Activated CD4-positive, alpha-beta T cell treated with anti-CD3 and anti-CD28 coated beads, Interleukin-2, amount 10 ng/mL, durations not matched to agents 24 days and 14 days (primary cell): Measurements from ENCODE around the gene RFX2. TPM values are rescaled to one million over a fixed set of nuclear protein-coding genes. Genes with fewer than 3 reads are reported as not detected.
A peak's percentile ranks its signal among the peaks of the same experiment; 100 is the strongest.

ENCODE experiments used
- DNase-seq: peaks from one replicate; pipeline ENCODE4 v3.0.0; 2022
- H3K27ac Mint-ChIP-seq: one replicate; pipeline ENCODE4 v1.8.0; 2022; ENCODE audit warnings: mild to moderate bottlenecking, mixed read lengths
- H3K27me3 Mint-ChIP-seq: one replicate; pipeline ENCODE4 v1.8.0; 2022; ENCODE audit warnings: mixed read lengths
- H3K36me3 Mint-ChIP-seq: one replicate; pipeline ENCODE4 v1.8.0; 2022; ENCODE audit warnings: low read depth, mild to moderate bottlenecking, mixed read lengths
- H3K4me1 Mint-ChIP-seq: one replicate; pipeline ENCODE4 v1.8.0; 2021; ENCODE audit warnings: mixed read lengths
- H3K4me3 Mint-ChIP-seq: one replicate; pipeline ENCODE4 v1.8.0; 2022; ENCODE audit warnings: mild to moderate bottlenecking, moderate library complexity, mixed read lengths
- H3K9me3 Mint-ChIP-seq: one replicate; pipeline ENCODE4 v1.8.0; 2021; ENCODE audit warnings: mixed read lengths
- intact Hi-C: fragments of 100-400 bp; cut with micrococcal nuclease; formaldehyde crosslinking; loops from one replicate; pipeline ENCODE4 v1.15.1; 2023
- total RNA-seq: library from RNA; stranded (reverse); gene quantifications from 2 replicates; pipeline ENCODE4 v1.2.3, GENCODE V29; 2022

The RFX2 gene
- total RNA-seq, 1 donor from 2014 or later, result 10.5 TPM

DNA sequence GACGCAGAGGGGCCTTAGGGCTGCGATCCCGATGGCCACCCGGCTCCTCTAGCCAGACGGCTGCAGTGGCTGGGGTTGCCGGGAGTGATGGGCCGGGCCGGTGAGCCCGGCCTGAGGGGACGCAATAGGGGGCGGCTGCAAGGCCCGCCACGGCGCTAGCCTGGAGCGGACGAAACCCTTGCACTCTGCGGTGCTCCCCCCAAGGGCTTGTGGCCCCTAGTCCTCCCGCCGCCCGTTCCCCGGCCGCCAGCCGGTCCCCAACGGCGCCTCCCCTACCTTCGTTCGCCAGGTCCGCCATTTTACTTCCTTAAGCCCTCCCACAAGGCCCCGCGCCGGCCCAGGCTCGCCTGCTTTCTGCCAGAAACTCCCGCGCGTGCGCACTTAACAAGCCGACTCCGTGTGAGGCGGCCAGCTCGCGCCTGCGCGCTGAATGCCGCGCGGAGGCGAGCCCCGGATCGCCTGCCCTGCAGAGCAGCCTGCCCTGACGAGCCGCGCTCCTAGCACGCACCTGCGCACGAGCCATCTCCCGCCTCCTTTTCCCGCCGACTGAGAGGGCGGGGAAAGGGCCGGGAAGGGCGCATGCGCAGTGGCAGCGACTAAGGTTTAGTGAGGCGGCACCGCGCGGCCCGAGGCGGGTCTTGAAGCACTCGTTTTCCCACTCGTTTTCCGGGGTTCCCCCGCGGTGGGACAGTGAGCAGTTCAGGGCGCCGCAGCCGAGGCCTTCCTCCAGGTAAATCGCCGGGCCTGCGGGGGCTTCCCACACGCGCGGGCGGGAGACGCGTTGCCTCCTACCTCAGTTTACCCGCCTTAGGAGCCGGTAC, 132.3 kb downstream of the RFX2 start, which contains the start of gene RANBP3:
TSS of gene RANBP3 (minus strand) at position 356 of the 821 bp plus-strand sequence. CDS start at position 298, 58 bp downstream.
- peak within 1 kb of the TSS; percentile 93 for H3K27ac Mint-ChIP-seq
- H3K27me3 Mint-ChIP-seq, result no peaks in the 10 kb centered on the region
- no peaks in the 10 kb centered on the region for H3K9me3 Mint-ChIP-seq
- H3K4me3 Mint-ChIP-seq, result peak within 1 kb of the TSS; percentile 94
- H3K36me3 Mint-ChIP-seq, result peaks cover 30% of the 10 kb centered on the region
- peak; percentile 100 for DNase-seq
- H3K4me1 Mint-ChIP-seq, result peaks cover 55% of the 10 kb centered on the region
- intact Hi-C loops, result loop anchor here (1.0 to 5.0 kb wide), 5 partner anchors 10 to 176 kb away; partner anchors contain the start of genes RFX2 and VMAC

DNA sequence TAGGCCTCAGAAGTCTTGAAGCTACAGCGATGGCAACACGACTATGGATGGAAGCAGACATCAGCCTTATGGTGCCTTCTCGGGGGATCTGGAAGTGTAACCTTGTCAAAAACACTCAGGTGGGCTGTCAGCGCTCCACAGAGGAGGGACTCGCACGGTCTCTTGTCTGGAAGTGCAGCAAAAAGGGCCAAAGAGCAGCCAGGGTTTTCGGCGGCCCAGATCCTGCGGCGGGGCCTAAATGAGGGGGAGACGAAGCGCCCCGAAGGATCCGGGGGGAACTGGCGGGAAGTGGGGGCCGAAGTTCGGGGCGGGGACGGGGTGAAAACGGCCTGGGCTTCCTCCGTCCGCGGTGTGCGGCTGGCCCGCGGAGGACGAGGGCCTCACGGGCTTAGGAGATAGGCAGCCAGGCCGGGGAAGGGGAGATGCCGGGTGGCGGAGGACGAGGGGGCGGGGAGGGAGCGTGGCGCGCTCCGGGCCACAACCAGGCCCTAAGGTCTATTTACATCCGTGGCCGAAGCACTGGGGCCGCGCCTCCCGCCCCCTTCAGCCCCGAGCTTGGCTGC, 133.0 kb downstream of the RFX2 start:
- intact Hi-C loops, result loop anchor here (5.0 kb wide), 1 partner anchor 175 kb away; no protein-coding TSS in a partner anchor
- H3K36me3 Mint-ChIP-seq, result peaks cover 33% of the 10 kb centered on the region
- H3K27me3 Mint-ChIP-seq, result no peaks in the 10 kb centered on the region
- no peaks in the 10 kb centered on the region for H3K9me3 Mint-ChIP-seq
- H3K4me3 Mint-ChIP-seq, result peak overlapping the region; percentile 94
- peak overlapping the region; percentile 90 for H3K27ac Mint-ChIP-seq
- no peak for DNase-seq
- H3K4me1 Mint-ChIP-seq, result peaks cover 55% of the 10 kb centered on the region

DNA sequence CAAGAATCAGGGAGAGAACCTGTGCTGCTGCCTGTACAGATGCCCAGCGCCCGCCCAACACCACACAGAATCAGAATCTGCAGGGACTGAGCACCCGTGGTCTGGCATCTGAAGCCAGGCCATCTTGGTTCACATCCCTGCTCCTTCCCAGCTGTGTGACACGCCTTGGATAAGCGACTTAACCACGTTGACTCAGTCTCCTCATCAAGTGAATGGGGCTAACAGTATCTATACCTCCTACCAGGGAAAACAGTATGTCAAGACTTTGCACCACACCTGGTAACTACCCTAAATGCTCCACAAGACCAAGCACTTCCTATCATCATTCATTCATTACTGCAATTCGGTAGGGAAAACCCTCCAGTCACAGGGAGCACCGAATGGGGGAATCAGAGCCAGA, 133.5 kb downstream of the RFX2 start:
- H3K36me3 Mint-ChIP-seq, result peaks cover 33% of the 10 kb centered on the region
- peak overlapping the region; percentile 90 for H3K27ac Mint-ChIP-seq
- intact Hi-C loops, result loop anchor here (5.0 kb wide), 1 partner anchor 174 kb away; no protein-coding TSS in a partner anchor
- peaks cover 58% of the 10 kb centered on the region for H3K4me1 Mint-ChIP-seq
- no peaks in the 10 kb centered on the region for H3K27me3 Mint-ChIP-seq
- no peaks in the 10 kb centered on the region for H3K9me3 Mint-ChIP-seq
- no peak for DNase-seq
- peak overlapping the region; percentile 94 for H3K4me3 Mint-ChIP-seq

DNA sequence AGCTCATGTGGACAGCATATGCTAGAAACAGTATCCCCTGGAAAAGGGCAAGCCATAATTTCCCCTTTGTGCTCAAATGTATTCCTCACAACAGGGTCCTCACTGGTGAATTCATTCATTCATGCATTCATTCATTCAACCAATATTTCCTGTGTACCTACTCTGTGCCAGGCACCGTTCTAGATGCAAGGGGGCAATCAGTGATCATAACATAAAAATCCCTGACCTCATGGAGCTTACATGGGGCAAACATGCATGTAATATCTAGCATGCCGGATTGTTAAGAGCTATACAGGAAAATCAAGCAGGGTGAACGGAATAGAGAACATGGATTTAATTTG, 134.9 kb downstream of the RFX2 start:
- intact Hi-C loops, result loop anchor here (5.0 kb wide), 1 partner anchor 173 kb away; no protein-coding TSS in a partner anchor
- no peak for DNase-seq
- Mint-ChIP-seq H3K27ac (peak overlapping the region; percentile 70), H3K36me3 (peaks cover 34% of the 10 kb centered on the region), H3K27me3 (no peaks in the 10 kb centered on the region), H3K9me3 (no peaks in the 10 kb centered on the region), H3K4me3 (peak overlapping the region; percentile 94), H3K4me1 (peaks cover 63% of the 10 kb centered on the region)

DNA sequence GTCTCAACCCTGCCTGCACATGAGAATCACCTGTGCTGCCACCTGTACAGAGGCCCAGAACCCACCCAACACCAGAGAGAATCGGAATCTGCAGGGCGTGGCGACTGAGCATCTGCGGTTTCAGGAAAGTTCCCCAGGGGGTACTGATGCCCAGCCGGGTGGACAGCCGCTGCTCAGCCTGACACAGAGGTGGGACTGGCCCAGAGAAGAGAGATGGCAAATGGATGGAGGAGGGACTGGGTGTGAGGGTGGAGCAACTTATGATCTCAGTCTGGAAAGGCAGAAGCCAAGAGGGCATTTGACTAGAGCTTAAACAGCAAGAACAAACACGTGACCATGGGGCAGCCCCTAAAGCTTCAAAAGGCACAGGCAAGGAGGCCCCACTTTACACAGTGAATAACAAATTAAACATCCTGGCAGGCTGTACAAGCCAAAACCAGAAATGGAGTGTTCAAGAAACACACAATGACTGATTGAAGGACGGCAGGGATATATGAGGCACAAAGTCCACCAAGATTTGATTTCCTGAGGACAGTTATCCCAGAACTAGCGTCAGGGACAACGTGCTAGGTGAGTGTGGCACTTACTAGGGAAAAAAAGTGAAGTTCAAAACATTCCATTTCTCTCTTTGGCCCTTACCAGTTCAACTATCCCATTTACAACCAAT, 135.4 kb downstream of the RFX2 start:
- peak overlapping the region; percentile 70 for H3K27ac Mint-ChIP-seq
- H3K36me3 Mint-ChIP-seq, result peaks cover 34% of the 10 kb centered on the region
- DNase-seq, result no peak
- H3K4me1 Mint-ChIP-seq, result peaks cover 58% of the 10 kb centered on the region
- intact Hi-C loops, result loop anchor here (5.0 kb wide), 1 partner anchor 173 kb away; no protein-coding TSS in a partner anchor
- no peaks in the 10 kb centered on the region for H3K27me3 Mint-ChIP-seq
- H3K4me3 Mint-ChIP-seq, result peak overlapping the region; percentile 94
- no peaks in the 10 kb centered on the region for H3K9me3 Mint-ChIP-seq

DNA sequence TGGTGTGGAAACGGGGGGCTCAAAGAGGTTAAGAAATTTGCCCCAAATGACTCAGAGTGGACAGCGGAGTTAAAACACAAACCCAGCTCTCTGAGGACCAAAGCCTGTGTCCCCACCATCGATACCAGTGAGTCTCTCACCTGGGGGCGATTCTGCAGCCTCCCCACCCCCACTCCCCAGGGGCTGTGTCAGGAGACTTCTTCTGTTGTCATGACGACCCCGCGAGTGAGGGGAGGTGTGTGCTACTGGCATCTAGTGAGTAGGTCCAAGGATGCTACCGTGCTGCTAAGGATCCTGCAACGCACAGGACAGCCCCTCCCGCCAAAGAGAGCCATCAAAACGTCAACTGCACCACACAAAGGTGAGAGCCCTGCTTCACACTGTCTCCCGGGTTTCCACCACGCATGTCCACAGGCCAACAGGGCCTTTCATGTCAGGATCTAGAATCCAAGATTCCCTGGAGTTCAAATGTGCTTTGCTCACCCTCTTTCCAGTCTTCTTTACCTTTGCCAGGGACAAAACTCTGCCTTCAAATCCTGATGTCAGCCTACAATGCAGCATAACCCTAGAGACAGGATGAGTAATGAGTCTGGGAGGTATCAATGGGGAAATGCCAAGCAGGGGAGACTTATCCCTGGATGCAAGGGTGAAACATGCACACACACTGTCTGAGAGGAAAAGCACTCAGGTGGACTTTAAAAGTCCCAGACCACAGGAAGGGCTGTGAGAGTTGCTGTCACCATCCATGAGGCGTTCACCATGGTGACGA, 136.2 kb downstream of the RFX2 start:
- Mint-ChIP-seq H3K4me1 (peaks cover 53% of the 10 kb centered on the region), H3K27ac (peak overlapping the region; percentile 70), H3K36me3 (peaks cover 31% of the 10 kb centered on the region), H3K4me3 (peak overlapping the region; percentile 94), H3K9me3 (no peaks in the 10 kb centered on the region), H3K27me3 (no peaks in the 10 kb centered on the region)
- intact Hi-C loops, result no loop called here
- no peak for DNase-seq

DNA sequence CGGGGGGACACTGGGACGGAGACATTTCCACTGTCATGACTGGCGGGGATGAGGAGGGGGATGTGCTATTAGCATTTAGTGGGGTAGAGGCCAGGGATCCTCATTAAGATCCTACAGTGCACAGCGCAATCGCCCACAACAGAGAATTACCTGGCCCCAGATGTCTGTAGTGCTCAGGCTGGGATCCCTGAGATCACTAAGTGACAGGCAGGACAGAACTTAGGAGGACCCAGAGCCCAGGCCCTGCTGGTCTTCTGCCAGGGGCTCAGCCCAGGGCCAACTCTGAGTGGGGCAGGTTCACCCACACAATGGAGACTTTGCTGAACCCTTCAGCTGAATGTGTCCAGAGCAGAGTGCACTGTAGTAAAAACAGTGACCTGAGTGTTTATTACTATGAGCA, 136.9 kb downstream of the RFX2 start:
- peaks cover 31% of the 10 kb centered on the region for H3K36me3 Mint-ChIP-seq

DNA sequence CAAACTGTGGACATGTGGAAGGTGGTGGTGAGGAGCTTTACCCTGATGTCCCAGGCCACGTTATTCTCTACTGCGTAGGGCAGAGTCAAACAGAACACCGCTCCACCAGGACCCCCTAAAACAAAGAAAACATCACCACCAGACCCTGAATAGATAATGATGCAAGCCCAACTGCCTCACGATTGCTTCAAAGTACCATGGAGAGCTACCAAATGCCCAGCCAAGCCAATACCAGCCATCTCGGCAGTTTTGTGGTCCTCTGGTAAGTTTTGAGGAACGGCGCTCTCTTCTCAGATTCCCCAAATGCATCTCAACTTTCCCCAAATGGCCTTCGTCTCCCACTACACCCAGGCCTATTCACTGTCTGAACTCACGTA, 138.0 kb downstream of the RFX2 start:
- Mint-ChIP-seq H3K9me3 (no peaks in the 10 kb centered on the region), H3K4me1 (peaks cover 59% of the 10 kb centered on the region), H3K36me3 (peaks cover 31% of the 10 kb centered on the region), H3K27me3 (no peaks in the 10 kb centered on the region), H3K27ac (peak overlapping the region; percentile 22), H3K4me3 (no peak overlapping the region)
- no peak for DNase-seq
- intact Hi-C loops, result no loop called here

More for the DNA sequence above, 136.9 kb downstream of the RFX2 start:
- peaks cover 54% of the 10 kb centered on the region for H3K4me1 Mint-ChIP-seq
- H3K27me3 Mint-ChIP-seq, result no peaks in the 10 kb centered on the region
- intact Hi-C loops, result no loop called here
- no peak overlapping the region for H3K27ac Mint-ChIP-seq
- DNase-seq, result no peak
- H3K4me3 Mint-ChIP-seq, result no peak overlapping the region
- no peaks in the 10 kb centered on the region for H3K9me3 Mint-ChIP-seq

DNA sequence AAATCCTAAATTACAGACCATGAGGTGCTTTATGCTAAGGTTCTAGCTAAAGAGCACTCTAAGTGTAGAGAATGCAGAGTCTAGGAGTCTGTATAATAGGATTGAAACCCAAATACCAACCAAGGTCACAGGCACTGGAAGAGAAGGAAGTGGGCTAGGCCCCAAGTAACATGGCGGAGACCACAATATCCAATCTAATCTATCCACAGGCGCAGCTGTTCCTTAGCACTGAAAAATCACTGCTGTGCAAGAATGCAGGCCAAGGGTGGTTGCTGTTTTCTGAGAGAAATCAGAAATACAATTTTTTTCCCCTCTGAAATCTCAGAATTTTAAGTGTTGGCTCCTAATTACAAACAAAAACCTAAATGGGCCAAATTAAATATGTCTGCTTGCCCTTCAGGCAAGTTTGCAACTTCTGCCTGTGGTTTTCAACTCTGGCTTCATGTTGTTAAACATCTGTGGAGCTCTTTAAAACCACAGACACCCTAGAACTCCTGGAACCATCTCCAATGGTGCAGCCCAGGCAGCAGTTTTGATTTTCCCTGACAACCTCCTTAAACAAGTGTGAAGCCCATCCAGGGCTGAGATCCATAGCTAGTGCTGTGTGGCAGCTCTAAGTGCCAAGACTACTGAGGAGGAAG, 138.5 kb downstream of the RFX2 start:
- no peaks in the 10 kb centered on the region for H3K27me3 Mint-ChIP-seq
- DNase-seq, result no peak
- no peak overlapping the region for H3K4me3 Mint-ChIP-seq
- intact Hi-C loops, result no loop called here
- H3K9me3 Mint-ChIP-seq, result no peaks in the 10 kb centered on the region
- peaks cover 26% of the 10 kb centered on the region for H3K36me3 Mint-ChIP-seq
- peak overlapping the region; percentile 22 for H3K27ac Mint-ChIP-seq
- peaks cover 58% of the 10 kb centered on the region for H3K4me1 Mint-ChIP-seq

DNA sequence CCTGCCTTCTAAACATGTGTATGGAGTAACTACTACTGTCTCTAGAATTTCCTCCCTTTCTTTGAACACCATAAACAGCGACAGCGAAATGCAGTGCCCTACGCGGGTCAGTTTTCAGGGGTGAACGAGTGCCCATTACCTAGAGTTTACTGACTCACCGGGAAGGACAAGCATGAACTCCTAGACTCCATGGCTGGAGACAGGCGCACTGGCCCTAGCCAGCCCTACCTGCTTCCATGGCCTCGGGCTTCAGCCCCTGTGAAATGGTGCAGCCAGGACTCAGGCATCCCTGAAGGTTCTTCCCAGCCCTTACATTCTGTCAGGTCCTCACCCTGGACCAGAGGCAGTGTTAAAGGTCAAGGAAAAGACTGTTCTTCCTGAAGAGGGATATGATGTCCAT, 140.8 kb downstream of the RFX2 start:
- H3K9me3 Mint-ChIP-seq, result no peaks in the 10 kb centered on the region
- no peaks in the 10 kb centered on the region for H3K27me3 Mint-ChIP-seq
- no peak overlapping the region for H3K27ac Mint-ChIP-seq
- peaks cover 49% of the 10 kb centered on the region for H3K4me1 Mint-ChIP-seq
- H3K36me3 Mint-ChIP-seq, result peaks cover 18% of the 10 kb centered on the region
- intact Hi-C loops, result loop anchor here (10.0 kb wide), 1 partner anchor 145 kb away; no protein-coding TSS in a partner anchor
- H3K4me3 Mint-ChIP-seq, result no peak overlapping the region
- no peak for DNase-seq

DNA sequence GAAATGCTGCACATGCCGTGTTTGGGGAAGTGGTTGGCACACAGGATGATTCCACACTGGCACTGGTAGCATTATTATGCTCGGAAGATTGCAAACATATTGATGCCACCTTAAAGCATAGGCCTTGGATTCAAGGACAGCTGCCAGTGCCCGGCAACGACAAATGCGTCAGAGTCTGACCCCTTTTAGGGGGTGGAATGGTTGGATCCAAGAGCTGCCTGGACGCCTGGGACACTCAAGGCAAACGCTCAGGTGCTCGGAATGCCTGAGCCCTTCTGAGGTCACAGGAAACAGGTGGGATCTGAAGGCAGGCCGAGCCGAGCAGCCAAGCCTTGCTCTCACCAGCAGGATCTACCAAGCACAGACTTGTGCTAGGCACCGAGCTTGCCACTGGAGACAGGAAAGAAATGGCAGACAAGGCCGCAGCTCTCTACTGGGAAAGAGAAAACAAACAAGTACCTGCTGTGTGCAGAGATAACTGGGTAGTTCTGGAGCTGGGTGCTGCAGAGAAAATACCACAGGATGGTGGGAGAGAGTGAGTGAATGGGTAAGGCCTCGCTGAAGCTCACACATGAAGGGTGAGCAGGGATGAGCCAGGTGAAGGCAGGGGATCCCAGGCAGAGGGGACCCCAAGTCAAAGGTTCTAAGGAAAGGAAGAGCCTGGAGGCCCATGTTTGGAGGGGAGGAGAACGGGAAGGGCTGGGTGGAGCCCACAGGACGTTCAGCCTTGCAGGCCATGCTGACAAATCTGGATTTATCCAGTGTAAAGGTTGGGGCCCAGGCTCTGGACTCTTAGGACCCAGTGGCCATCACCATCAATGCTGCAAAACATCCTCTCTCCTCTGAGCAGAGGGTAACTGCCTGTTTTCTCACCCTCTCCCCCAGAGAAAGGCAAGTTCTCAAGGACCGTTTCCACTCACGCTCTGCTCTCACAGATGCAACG, 141.6 kb downstream of the RFX2 start:
- intact Hi-C loops, result loop anchor here (1.0 to 10.0 kb wide), 2 partner anchors 10 to 144 kb away; partner anchors contain the start of gene RANBP3
- Mint-ChIP-seq H3K27me3 (no peaks in the 10 kb centered on the region), H3K4me3 (no peak overlapping the region), H3K27ac (peak overlapping the region; percentile 78), H3K36me3 (peaks cover 20% of the 10 kb centered on the region), H3K4me1 (peaks cover 49% of the 10 kb centered on the region), H3K9me3 (no peaks in the 10 kb centered on the region)
- no peak for DNase-seq

DNA sequence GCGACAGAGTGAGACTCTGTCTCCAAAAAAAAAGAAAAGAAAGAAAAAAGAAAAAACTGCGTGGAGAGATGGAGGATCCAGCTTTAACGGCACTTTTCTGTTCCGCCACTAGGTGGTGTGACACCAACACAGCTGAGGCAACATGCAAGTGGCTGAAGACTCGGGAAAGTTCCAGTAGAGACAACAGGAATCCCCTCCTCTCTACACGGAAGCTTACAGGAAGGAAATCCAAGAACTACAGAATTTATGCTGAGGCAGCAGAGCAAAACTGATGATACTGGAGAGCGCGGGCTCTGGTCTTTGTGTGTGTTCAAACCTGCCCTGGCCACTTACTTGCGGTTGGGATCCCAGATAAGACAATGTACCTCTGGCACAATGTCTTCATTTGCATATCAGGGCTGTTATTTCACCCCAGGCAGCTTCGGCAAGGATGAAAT, 142.3 kb downstream of the RFX2 start:
- H3K9me3 Mint-ChIP-seq, result no peaks in the 10 kb centered on the region
- peak; percentile 89 for DNase-seq
- H3K36me3 Mint-ChIP-seq, result peaks cover 20% of the 10 kb centered on the region
- peak overlapping the region; percentile 78 for H3K27ac Mint-ChIP-seq
- intact Hi-C loops, result loop anchor here (1.0 to 10.0 kb wide), 2 partner anchors 10 to 143 kb away; partner anchors contain the start of gene RANBP3
- no peaks in the 10 kb centered on the region for H3K27me3 Mint-ChIP-seq
- peak overlapping the region; percentile 24 for H3K4me3 Mint-ChIP-seq
- peaks cover 51% of the 10 kb centered on the region for H3K4me1 Mint-ChIP-seq
